Measurements from ENCODE around the gene AOPEP.

DNA sequence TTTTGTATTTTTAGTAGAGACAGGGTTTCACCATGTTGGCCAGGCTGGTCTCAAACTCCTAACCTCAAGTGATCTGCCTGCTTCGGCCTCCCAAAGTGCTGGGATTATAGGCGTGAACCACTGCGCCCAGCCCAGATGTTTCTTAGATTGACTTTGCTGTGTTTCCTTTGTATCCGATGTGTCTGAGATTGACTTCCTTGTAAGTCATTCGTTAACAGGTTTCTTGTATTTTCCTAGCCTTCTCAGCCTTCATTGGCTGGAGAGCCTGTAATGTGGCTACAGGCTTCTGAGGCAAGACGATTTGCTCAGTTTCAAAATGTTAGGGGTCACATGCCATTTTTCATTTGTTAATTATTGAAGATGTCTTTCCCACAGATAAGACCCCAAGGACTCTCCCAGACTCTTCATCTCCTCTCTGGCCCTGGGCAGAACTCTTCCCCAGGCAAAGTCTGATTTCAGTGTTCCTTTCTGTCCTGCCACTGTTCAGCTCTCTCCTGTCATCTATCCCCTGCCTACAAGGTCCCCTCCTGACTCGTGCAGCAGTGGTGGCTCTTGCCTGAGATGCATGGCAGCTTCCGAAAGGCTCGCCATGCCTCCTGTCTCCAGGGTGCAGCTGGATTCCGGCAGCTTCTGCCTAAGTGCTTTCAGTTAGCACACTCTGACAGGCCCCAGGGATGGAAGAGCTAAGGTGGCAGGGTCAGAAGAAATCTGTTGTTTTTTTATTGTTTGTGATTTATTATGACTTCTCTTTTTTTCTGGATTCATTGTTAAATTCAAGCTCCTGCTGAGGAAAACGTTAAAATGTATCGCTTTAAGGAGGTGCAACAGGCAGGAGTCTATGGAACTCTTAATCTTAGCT lies 206.4 kb downstream of the AOPEP start:
- TF ChIP-seq EP300 (IDR thresholded peaks at IDR 0.05) = no peak
- TF ChIP-seq, protein P1, sequence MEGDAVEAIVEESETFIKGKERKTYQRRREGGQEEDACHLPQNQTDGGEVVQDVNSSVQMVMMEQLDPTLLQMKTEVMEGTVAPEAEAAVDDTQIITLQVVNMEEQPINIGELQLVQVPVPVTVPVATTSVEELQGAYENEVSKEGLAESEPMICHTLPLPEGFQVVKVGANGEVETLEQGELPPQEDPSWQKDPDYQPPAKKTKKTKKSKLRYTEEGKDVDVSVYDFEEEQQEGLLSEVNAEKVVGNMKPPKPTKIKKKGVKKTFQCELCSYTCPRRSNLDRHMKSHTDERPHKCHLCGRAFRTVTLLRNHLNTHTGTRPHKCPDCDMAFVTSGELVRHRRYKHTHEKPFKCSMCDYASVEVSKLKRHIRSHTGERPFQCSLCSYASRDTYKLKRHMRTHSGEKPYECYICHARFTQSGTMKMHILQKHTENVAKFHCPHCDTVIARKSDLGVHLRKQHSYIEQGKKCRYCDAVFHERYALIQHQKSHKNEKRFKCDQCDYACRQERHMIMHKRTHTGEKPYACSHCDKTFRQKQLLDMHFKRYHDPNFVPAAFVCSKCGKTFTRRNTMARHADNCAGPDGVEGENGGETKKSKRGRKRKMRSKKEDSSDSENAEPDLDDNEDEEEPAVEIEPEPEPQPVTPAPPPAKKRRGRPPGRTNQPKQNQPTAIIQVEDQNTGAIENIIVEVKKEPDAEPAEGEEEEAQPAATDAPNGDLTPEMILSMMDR (IDR thresholded peaks at IDR 0.05) = no peak

All from gastroesophageal sphincter (tissue), 3 donors.